CD4-positive, alpha-beta T cell treated with Interleukin-12 subunit alpha and Interleukin-12 subunit beta, for 1 hour (primary cell): ENCODE results near the gene RELCH.
"Not testable (repeated sequence)": the region's sequence is repeated elsewhere in the genome, so short reads cannot be mapped to it uniquely, and the experiment has no call there.

Source experiments
- DNase-seq: peaks from one replicate; pipeline ENCODE4 v3.0.0-alpha.2; 2020

The RELCH gene

GRCh38 chr18:62186774-62187542 lies at the start of gene RELCH, which contains the start of gene PIGN:
Gene RELCH (plus strand): TSS chr18:62187255. CDS start chr18:62187506, 251 bp downstream.
Gene PIGN (minus strand): TSS chr18:62187056. CDS start chr18:62161353, 25,703 bp downstream.
- DNase-seq, result peak; percentile 98

GRCh38 chr18:62138461-62139235 lies 48.4 kb upstream of the RELCH start:
- no peak for DNase-seq

GRCh38 chr18:62140259-62140658 lies 46.8 kb upstream of the RELCH start:
- DNase-seq, result no peak

- DNase-seq, result no peak
Observed at GRCh38 chr18:62144338-62144737, 42.7 kb upstream of the RELCH start.

DNA sequence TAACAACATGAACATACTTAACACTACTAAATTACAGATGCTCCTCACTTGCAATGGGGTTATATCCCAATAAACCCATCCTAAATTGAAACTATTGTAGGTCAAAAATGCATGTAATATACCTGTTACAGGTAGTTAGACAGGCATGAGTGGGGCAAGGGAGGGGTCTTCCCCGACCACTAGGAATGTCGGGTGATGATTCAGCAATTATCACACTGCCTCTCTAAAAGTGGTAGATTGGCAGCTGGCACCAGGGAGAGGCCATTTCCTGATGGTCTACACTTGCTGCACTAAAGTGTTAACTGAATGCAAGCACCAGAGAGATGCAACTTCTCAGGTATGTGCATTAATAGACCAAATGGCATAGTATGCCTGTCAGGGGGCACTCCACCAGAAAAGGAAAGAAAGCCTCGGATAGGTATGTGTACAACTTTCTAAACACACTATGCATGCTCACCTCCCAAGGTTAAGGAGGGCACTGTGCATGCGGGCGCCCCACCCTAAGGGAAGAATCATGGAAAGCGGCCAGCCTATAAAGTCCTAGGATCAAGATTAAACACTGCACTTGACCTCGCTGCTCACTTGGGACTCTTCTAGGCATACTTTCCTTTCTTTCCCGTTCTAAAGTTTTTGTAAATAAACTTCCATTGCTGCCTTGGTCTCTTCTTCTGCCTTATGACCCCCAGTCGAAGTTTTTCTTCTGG lies 35.8 kb upstream of the RELCH start:
- no peak for DNase-seq

GRCh38 chr18:62152844-62153243 lies 34.2 kb upstream of the RELCH start:
- no peak for DNase-seq

GRCh38 chr18:62157843-62158242 lies 29.2 kb upstream of the RELCH start:
- DNase-seq, result no peak

DNA sequence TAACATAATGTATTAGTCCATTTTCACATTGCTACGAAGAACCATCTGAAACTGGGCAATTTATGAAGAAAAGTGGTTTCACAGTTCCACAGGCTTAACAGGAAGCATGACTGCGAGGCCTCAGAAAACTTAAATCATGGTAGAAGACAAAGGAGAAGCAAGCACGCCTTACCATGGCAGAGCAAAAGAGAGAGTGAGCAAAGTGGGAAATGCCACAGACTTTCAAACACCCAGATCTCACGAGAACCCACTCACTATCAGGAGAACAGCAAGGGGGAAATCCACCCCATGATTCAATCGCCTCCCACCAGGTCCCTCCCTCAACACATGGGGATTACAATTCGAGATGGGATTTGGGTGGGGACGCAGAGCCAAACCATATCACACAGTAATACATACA lies 22.7 kb upstream of the RELCH start:
- no peak for DNase-seq

GRCh38 chr18:62164855-62165487 lies 22.1 kb upstream of the RELCH start:
- DNase-seq, result no peak

GRCh38 chr18:62165583-62165982 lies 21.5 kb upstream of the RELCH start:
- DNase-seq, result no peak

DNA sequence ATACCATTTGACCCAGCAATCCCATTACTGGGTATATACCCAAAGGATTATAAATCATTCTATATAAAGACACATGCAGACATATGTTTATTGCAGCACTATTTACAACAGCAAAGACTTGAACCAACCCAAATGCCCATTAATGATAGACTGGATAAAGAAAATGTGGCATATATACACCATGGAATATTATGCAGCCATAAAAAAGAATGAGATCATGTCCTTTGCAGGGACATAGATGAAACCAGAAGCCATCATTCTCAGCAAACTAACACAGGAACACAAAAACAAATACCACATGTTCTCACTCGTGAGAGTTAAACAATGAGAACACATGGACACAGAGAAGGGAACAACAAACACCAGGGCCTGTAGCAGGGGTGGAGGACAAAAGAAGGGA lies 20.5 kb upstream of the RELCH start:
- DNase-seq, result not testable (repeated sequence)

DNA sequence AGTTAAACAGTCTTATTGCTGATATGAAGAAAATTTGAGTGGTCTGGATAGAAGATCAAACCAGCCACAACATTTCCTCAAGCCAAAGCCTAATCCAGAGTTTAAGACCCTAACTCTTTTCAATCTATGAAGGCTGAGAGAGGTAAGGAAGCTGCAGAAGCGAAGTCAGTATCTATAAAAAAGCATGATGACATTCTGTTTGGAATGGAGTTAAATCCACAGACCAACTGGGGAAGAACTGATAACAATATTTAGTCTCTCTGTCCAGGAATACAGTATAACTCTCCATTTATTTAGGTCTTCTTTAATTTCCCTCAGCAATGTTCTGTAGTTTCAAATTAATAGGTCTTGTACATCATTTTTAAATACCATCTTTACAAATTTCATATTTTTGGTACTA lies 16.2 kb upstream of the RELCH start:
- no peak for DNase-seq

GRCh38 chr18:62172298-62172697 lies 14.8 kb upstream of the RELCH start:
- DNase-seq, result no peak

DNA sequence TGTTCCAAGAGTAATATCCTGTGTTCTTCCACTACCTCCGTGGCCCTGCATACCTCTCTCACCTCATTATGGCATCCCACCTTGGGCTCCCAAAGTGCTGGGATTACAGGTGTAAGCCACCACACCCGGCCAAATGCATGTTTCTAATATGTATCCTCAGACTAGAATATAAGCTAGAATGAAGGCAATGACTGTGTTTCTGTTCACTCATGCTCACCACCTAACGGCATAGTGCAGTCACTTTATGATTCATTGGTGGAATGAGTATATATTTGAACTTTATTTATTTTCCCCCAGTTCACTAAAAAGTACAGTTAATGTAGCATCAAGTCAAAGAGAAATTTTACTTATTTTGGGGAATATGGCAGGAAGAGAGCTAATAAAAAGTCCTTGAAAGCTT lies 11.5 kb upstream of the RELCH start:
- no peak for DNase-seq

DNA sequence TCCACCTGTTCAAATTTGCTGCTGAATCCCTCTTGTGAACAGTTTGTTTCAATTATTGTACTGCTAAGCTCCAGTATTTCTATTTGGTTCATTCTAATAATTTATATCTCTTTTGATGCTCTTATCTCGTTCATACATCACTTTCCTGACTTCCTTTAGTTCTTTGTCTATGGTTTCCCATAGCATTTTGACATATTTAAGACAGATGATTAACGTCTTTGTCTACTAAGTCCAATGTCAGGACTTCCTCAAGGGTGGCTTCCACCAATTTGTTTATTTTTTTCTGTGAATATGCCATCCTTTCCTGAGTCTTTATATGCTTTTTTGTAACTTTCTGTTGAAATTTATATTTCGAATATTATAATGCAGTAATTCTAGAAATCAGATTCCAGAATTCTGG lies 9.8 kb upstream of the RELCH start:
- no peak for DNase-seq

- DNase-seq, result no peak
Observed at GRCh38 chr18:62179213-62179612, 7.8 kb upstream of the RELCH start.

DNA sequence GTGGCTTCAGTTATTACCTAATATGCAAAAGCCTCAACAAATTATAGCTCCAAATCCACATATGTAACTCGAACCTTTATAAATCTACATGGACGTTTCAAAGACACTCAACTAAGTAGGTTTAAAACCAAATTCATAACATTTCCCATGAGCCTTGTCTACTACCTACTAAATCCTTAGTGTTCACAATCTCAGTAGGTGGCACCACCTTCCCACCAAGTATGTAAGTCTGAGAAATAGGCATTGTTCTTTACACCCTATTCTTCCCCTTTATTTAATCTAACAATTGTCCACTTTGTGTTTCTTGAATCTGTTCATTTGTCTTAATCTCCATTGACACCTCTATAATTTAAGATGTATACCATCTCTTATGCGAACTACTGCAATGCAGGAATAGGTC lies 4.8 kb upstream of the RELCH start:
- no peak for DNase-seq

- DNase-seq, result peak; percentile 70
Observed at GRCh38 chr18:62183578-62184195, 3.4 kb upstream of the RELCH start.

GRCh38 chr18:62186499-62186773 lies 619 bp upstream of the RELCH start:
- DNase-seq, result no peak

GRCh38 chr18:62187543-62188510 lies 772 bp downstream of the RELCH start:
- DNase-seq, result peak; percentile 8

DNA sequence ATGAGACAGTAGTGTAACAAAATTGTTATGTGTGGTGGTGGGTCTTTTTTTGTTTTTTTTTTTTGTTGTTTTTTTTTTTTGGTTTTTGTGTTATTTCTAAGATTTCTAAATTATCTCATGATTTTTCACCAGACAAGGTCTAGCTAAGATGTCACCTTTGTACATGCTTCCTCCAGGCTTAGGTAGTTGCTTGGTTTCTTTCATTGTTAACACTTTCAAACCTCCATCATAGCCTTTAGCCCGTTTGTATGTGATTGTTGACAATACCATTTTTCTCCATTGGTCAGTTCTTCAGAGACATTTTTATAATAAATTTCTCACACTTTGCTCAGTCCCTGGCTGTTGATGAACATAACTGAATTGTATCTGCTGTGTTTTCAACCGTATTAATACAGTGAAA lies 2.2 kb downstream of the RELCH start:
- DNase-seq, result no peak

- no peak for DNase-seq
Observed at GRCh38 chr18:62196079-62196478, 9.0 kb downstream of the RELCH start.
